ENCODE data around the gene CLIC4. TPM values are rescaled to one million over a fixed set of nuclear protein-coding genes. Genes with fewer than 3 reads are reported as not detected.
A peak's percentile ranks its signal among the peaks of the same experiment; 100 is the strongest.

CLIC4 gene
- total RNA-seq, 6 experiments from 2014 or later = 517 to 729 (median 548) TPM

GRCh38 chr1:24826510-24826909, 81.3 kb downstream of the CLIC4 start:
- H3K27me3 Mint-ChIP-seq (ENCODE audit: insufficient read depth) = peaks cover 6% of the 10 kb centered on the region
- peaks cover 95% of the 10 kb centered on the region for H3K4me1 Mint-ChIP-seq (ENCODE audit: low read depth)
- H3K36me3 Mint-ChIP-seq (ENCODE audit: low read depth) = peaks cover 28% of the 10 kb centered on the region
- no peak for DNase-seq
- no peaks in the 10 kb centered on the region for H3K9me3 Mint-ChIP-seq
- H3K27ac Mint-ChIP-seq = peak overlapping the region; percentile 56
- TF ChIP-seq CTCF (IDR thresholded peaks at IDR 0.05) = no peak
- no peak overlapping the region for H3K4me3 Mint-ChIP-seq

GRCh38 chr1:24827379-24828135, 82.3 kb downstream of the CLIC4 start:
- TF ChIP-seq CTCF (IDR thresholded peaks at IDR 0.05) = no peak
- peak overlapping the region; percentile 68 for H3K27ac Mint-ChIP-seq
- H3K27me3 Mint-ChIP-seq (ENCODE audit: insufficient read depth) = peaks cover 6% of the 10 kb centered on the region
- no peak for DNase-seq
- H3K9me3 Mint-ChIP-seq = no peaks in the 10 kb centered on the region
- peaks cover 25% of the 10 kb centered on the region for H3K36me3 Mint-ChIP-seq (ENCODE audit: low read depth)
- H3K4me3 Mint-ChIP-seq = no peak overlapping the region
- H3K4me1 Mint-ChIP-seq (ENCODE audit: low read depth) = peaks cover 88% of the 10 kb centered on the region

GRCh38 chr1:24828183-24828886, 83.1 kb downstream of the CLIC4 start:
- Mint-ChIP-seq H3K4me1 (ENCODE audit: low read depth) (peaks cover 81% of the 10 kb centered on the region), H3K27ac (peak overlapping the region; percentile 68), H3K27me3 (ENCODE audit: insufficient read depth) (peaks cover 6% of the 10 kb centered on the region), H3K9me3 (no peaks in the 10 kb centered on the region), H3K36me3 (ENCODE audit: low read depth) (peaks cover 17% of the 10 kb centered on the region), H3K4me3 (no peak overlapping the region)
- TF ChIP-seq CTCF (IDR thresholded peaks at IDR 0.05) = no peak
- no peak for DNase-seq

- Mint-ChIP-seq H3K4me1 (ENCODE audit: low read depth) (peaks cover 77% of the 10 kb centered on the region), H3K27me3 (ENCODE audit: insufficient read depth) (peaks cover 5% of the 10 kb centered on the region; the same call in 1 of the 2 replicates), H3K27ac (peak overlapping the region; percentile 68), H3K9me3 (no peaks in the 10 kb centered on the region), H3K36me3 (ENCODE audit: low read depth) (peaks cover 15% of the 10 kb centered on the region), H3K4me3 (no peak overlapping the region)
- DNase-seq = no peak
- no peak for TF ChIP-seq CTCF (IDR thresholded peaks at IDR 0.05)
These were observed 83.6 kb downstream of the CLIC4 start for GRCh38 chr1:24828887-24829192.

GRCh38 chr1:24830680-24831272, 85.5 kb downstream of the CLIC4 start:
- DNase-seq = peak; percentile 71
- peaks cover 13% of the 10 kb centered on the region for H3K36me3 Mint-ChIP-seq (ENCODE audit: low read depth)
- H3K4me1 Mint-ChIP-seq (ENCODE audit: low read depth) = peaks cover 65% of the 10 kb centered on the region
- peak; percentile 90 for TF ChIP-seq CTCF (IDR thresholded peaks at IDR 0.05)
- peak overlapping the region; percentile 46; the same call in 1 of the 2 replicates for H3K27ac Mint-ChIP-seq
- no peak overlapping the region for H3K4me3 Mint-ChIP-seq
- no peaks in the 10 kb centered on the region for H3K9me3 Mint-ChIP-seq
- peaks cover 5% of the 10 kb centered on the region; the same call in 1 of the 2 replicates for H3K27me3 Mint-ChIP-seq (ENCODE audit: insufficient read depth)
